Measurements from ENCODE around the gene SMLR1.

SMLR1 gene

DNA sequence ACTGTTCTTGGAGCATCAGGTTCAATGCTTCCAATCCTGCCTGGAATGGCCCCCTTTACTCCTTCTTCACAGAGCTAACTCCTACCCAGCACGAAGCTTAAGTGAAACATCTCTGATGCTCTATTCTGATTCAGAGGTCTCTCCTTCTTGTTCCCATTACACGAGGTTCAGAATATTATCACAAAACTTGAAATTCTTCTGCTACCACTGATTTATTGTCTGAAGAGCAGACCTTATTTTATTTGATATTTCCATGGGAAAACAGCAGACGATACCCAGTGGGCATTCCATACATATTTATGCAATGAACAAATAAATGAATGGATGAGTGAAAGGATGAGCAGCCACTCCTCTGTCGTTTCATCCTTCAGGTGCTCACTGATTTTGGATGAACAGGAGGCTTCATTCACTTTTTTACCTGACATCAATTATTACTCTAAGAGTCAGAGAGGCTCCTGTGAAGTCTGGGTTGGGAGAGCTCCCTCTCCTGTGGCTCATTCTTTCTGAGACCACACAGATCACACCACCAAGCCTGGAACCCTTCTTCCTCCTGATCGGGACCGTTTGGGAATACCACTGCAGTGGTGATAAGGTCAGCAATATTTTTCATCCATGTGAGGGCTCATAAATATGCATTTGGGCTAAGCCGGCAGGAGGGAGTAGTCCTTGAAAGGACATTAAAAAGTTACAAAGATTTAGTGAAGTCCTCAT is 25.8 kb downstream of the SMLR1 start:
- DNase-seq (ENCODE audit: low spot score), result no peak

- DNase-seq (ENCODE audit: low spot score), result no peak
Measured at GRCh38 chr6:130853555-130854183, 26.5 kb downstream of the SMLR1 start.

- no peak for DNase-seq (ENCODE audit: low spot score)
Measured at GRCh38 chr6:130858054-130858453, 30.8 kb downstream of the SMLR1 start.

DNA sequence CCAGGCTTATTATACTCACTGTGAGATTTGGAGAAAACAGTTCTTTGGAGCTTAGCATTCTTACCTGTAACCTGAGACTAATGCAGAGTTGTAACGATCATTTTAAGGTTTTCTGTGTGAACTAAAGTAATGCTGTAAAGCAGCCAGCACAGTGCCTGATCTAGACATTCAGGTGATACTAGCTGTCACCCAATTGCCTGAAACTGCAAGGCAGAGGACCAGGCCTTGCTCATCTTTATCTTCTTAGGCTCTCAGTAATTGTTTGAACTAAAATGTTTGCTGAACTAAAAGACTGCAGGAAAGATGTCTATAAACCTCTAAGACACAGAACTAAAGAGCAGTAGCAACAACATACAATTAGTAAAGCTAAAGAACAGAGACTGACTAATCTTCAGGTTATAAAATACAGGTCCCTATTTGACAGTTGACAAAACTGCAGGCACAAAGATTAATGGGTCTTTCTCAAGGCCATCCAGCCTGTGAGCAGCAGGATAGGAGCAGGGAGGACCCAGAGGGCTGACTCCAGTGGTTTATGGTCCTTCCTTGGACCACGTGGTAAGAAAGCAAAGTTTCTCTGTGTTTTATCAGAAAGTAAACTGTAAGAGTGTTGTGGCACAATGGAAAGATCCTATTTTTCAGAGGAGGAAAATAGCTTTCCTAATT is 31.4 kb downstream of the SMLR1 start:
- no peak for DNase-seq (ENCODE audit: low spot score)

DNA sequence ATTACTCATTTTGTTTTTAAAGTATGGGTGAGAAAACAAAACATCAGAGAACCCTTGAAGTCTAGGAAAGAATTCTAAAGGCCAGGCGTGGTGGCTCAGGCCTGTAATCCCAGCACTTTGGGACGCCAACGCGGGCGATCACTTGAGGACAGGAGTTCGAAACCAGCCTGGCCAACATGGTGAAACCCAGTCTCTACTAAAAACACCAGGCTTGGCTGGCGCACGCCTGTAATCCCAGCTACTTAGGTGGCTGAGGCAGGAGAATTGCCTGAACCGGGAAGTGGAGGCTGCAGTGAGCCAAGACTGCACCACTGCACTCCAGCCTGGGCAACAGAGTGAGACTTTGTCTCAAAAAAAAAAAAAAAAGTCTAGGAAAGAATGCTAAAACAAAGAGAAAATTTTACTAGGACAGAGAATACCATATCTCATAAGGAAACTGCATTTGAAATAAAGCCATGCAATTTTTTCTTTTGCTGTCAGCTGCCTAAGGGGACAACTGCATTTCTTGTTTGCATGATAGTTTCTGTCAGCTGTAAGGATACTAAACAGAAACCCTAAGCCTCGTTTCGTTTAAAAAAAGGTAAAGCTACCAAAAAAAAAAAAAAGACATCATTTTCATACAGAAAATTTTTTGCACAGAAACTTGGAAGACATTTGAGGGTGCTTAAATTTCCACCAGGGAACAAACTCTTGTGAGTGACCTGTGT is 32.1 kb downstream of the SMLR1 start:
- DNase-seq (ENCODE audit: low spot score), result no peak

DNA sequence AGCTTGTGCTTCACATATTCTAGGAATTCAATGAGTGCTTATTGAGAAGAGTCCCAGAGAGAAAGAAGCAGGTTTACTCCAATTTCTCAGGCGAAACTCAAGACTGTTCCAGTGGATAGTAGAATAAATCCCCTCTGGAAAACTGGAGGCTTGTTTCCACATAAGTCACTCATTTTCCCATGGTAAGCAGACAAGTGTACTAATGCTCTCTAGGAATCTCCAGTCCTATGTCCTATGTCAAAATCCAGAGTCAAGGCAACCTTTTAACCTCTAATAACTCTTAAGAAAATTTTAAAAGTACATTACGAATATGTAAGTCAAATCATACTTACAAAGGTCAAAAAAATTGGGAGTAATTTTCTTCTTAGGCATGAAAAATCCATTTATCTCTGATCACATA is 35.2 kb downstream of the SMLR1 start:
- no peak for DNase-seq (ENCODE audit: low spot score)

GRCh38 chr6:130863415-130864230 is 36.4 kb downstream of the SMLR1 start:
- DNase-seq (ENCODE audit: low spot score), result no peak

DNA sequence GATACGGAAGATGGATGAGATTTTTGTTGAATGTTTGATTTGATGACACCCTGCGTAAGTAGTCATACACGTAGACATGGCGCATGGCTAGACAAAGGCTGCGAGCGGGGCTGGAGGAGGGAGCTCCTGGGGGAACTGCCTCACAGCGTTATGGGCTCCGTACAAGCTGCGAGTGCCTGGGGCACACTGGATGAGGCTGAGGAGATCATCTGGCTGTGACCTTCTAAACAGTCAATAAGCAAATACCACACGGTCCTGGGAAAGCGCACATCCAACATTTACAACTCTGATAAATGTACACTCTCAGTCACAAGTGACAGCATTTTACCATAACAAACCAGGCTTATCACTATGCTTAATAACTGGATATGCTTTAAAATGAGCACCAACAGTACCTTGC is 37.1 kb downstream of the SMLR1 start:
- DNase-seq (ENCODE audit: low spot score), result no peak

- no peak for DNase-seq (ENCODE audit: low spot score)
Measured at GRCh38 chr6:130865793-130866192, 38.6 kb downstream of the SMLR1 start.

- DNase-seq (ENCODE audit: low spot score), result no peak
Measured at GRCh38 chr6:130869681-130870080, 42.5 kb downstream of the SMLR1 start.

DNA sequence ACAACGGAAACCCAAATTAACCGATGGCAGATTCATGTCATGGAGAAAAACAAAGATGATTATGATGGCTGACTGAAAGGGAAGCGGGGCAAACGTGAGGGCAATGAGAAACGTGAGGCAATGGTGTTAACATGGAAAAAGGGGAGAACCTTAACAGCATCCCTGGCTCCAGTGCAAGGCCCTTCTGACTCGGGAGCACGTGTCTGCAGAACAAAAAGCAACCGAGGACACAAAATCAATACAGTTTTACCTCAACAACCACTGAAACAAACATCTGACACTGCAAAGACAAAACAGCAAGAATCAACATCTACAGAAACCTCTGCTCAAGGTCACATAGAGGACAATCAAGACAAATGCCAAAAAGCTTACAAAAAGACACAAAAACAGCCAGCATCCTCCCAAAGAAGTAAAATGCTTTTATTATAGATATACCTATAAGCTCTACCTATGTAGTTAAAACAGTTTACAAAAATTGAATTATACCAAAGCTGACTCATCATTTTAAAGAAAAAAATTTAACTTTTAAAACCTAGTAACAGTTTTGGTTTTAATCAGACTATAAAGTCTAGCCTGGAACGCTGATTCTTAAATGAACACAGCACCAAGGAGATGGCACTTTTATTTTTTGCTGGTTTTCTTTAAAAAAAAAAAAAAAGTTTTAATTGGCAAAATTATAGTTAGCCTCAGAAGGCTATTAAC is 43.1 kb downstream of the SMLR1 start:
- no peak for DNase-seq (ENCODE audit: low spot score)

GRCh38 chr6:130872250-130873095 is 45.3 kb downstream of the SMLR1 start:
- peak; percentile 34 for DNase-seq (ENCODE audit: low spot score)

DNA sequence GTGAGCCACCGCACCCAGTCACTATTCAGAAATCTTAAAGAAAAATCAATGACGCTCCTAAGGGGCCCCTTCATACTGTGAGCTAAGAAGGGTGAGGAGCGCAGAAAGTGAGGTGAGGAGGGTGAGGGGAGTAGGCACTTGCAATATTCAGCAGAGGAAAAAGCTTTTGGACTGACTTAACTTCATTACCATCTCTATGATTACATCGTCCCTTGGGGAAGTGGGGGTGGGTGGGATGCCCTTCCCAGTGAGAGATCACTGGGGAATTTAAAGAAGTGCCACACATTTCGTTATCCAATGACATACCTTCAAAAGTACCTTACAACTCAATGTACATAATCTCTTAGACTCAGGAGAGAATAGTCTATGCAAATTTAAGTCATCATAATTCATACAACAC is 46.5 kb downstream of the SMLR1 start:
- DNase-seq (ENCODE audit: low spot score), result no peak

DNA sequence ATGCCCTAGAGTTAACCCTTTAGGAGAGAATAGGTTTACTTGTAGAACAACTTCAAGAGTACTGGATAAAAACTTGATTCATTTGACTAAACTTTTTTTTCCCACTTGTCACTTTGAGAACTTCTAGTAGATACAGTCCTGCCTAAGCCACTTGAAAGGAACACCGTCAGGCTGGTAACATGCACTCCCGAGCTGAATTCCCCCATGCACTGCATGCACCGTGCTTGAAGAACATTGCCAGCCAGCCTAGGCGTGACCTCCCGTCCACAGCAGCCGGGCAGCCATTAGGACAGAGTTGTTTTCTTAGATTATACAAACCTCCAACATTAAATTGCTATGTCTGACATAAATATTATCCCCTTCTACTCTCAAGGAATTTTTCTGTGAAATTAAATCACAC is 52.6 kb downstream of the SMLR1 start:
- DNase-seq (ENCODE audit: low spot score), result no peak

- DNase-seq (ENCODE audit: low spot score), result no peak
Measured at GRCh38 chr6:130882370-130882769, 55.2 kb downstream of the SMLR1 start.

DNA sequence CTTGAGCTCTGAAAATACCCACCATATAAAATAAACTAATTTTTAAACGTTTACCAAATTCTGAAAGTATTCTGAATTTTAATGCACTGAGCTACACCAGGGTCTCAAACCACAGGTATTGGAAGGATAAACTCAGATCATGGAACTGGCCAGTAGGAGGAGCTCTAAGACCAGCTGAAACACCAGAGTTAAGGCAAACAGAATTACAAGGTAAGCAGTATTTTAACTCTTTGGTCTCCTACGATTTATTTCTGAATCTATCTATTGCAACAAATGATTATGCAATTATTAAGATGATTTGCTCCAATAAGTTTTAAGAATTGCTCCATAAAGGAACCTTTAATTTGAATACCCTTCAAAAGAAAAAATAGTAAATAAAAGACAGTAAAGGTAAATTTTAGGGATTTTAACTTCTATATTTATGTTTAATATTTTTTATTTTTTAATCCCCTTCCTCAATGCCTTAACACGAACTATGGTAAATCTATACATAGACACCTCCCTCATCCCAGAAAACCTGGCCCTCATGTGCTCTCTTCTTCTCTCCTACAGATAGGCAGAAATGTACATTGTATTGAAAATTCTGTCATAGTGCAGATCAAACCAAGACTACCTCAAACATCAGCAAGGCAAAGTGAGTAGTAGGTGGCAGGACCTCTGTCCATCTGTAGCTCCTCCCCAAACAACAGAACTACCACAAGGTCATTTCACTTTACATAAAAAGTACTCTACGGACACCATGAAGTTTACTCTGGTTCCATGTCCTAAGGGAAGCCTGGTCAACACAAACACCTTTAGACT is 58.4 kb downstream of the SMLR1 start:
- peak; percentile 79 for DNase-seq (ENCODE audit: low spot score)

Measured in putamen (tissue), 1 donor.